HepG2 (cell line): ENCODE data around the gene PRUNE1. TPM values are rescaled to one million over a fixed set of nuclear protein-coding genes. Genes with fewer than 3 reads are reported as not detected.

Experiments used
- BRCA1 ChIP-seq: sonication (generic); formaldehyde crosslinking; IDR thresholded peaks from 2 replicates; pipeline ENCODE4 v1.4.0; 2020; ENCODE audit warnings: missing genetic modification reagents
- CREB1 ChIP-seq, 2 experiments: fragments of 450-650 bp in 1 of 2; IDR thresholded peaks; 2 replicates each; pipeline ENCODE4 v1.6.1; 2016 to 2017; ENCODE audit warnings: control low read depth in 1 of 2, mild to moderate bottlenecking in 1 of 2, missing compliant biosample characterization in 1 of 2, missing genetic modification characterization in 1 of 2
- IKZF4 ChIP-seq: sonication (generic); formaldehyde crosslinking; IDR thresholded peaks from 2 replicates; pipeline ENCODE4 v1.5.1; 2020; ENCODE audit warnings: borderline replicate concordance, mild to moderate bottlenecking, low read depth, missing genetic modification reagents; ENCODE audit errors: not compliant biosample characterization
- MED1 ChIP-seq: sonication (generic); formaldehyde crosslinking; IDR thresholded peaks from 2 replicates; pipeline ENCODE4 v1.4.0; 2020; ENCODE audit warnings: missing genetic modification reagents
- MYC ChIP-seq: sonication (generic); formaldehyde crosslinking; IDR thresholded peaks from 2 replicates; pipeline ENCODE4 v1.9.0; 2021; ENCODE audit warnings: missing genetic modification reagents, borderline replicate concordance
- NFE2 ChIP-seq: sonication (generic); formaldehyde crosslinking; IDR thresholded peaks from 2 replicates; pipeline ENCODE4 v1.4.0; 2020; ENCODE audit warnings: missing genetic modification reagents
- RCOR2 ChIP-seq: IDR thresholded peaks from 2 replicates; pipeline ENCODE4 v1.6.1; 2016; ENCODE audit warnings: missing biosample characterization, missing genetic modification reagents
- RFXAP ChIP-seq: sonication (generic); formaldehyde crosslinking; IDR thresholded peaks from 2 replicates; pipeline ENCODE4 v1.4.0; 2020; ENCODE audit warnings: missing genetic modification reagents, borderline replicate concordance
- SAFB2 ChIP-seq: sonication (generic); formaldehyde crosslinking; IDR thresholded peaks from 2 replicates; pipeline ENCODE4 v1.5.1; 2020; ENCODE audit warnings: missing genetic modification reagents, low read depth, mild to moderate bottlenecking, borderline replicate concordance
- ZBTB3 ChIP-seq: sonication (generic); formaldehyde crosslinking; IDR thresholded peaks from 2 replicates; pipeline ENCODE4 v1.4.0; 2020; ENCODE audit warnings: low read depth, mild to moderate bottlenecking, moderate library complexity, missing genetic modification reagents, borderline replicate concordance
- ZNF274 ChIP-seq: sonication (generic); formaldehyde crosslinking; IDR thresholded peaks from 2 replicates; pipeline ENCODE4 v1.5.1; 2020; ENCODE audit warnings: mild to moderate bottlenecking, missing genetic modification reagents
- ZNF678 ChIP-seq: sonication (generic); formaldehyde crosslinking; IDR thresholded peaks from 2 replicates; pipeline ENCODE4 v1.4.0; 2020; ENCODE audit warnings: mild to moderate bottlenecking, missing genetic modification reagents
- ZNF703 ChIP-seq: sonication (generic); formaldehyde crosslinking; IDR thresholded peaks from 2 replicates; pipeline ENCODE4 v1.5.1; 2020; ENCODE audit warnings: missing genetic modification reagents, mild to moderate bottlenecking, moderate library complexity, borderline replicate concordance
- ZSCAN12 ChIP-seq: sonication (generic); formaldehyde crosslinking; IDR thresholded peaks from 2 replicates; pipeline ENCODE4 v1.9.0; 2021; ENCODE audit warnings: mild to moderate bottlenecking, missing genetic modification reagents
- ZSCAN29 ChIP-seq: sonication (generic); formaldehyde crosslinking; conservative IDR thresholded peaks from 2 replicates; pipeline ENCODE4 v1.4.0; 2020; ENCODE audit warnings: mild to moderate bottlenecking, missing genetic modification reagents
- polyA plus RNA-seq, 8 experiments: library from polyadenylated mRNA; depleted of rRNA in 3 of 8; stranded (reverse) in 7 of 8; unstranded in 1 of 8; fragments of >200 nt; fragmentation: Illumina TruSeq in 4 of 8; extraction: Trizol in 4 of 8; gene quantifications; 2 replicates each; pipeline versions ENCODE4 v1.2.1 to v1.2.3, GENCODE V29; 2011 to 2016; ENCODE audit warnings: low read depth in 4 of 8, missing spikeins in 1 of 8, mixed read lengths in 1 of 8; ENCODE audit not compliant: insufficient read depth in 1 of 8
- total RNA-seq, 5 experiments: library from RNA; depleted of rRNA; stranded (reverse); fragments of >200 nt; fragmentation: Illumina TruSeq; extraction: Trizol; gene quantifications; 2 replicates each; pipeline ENCODE4 v1.2.3, GENCODE V29; 2016; ENCODE audit warnings: low read depth in 1 of 5
- TF ChIP-seq, protein P1 (sequence below): sonication (generic); formaldehyde crosslinking; IDR thresholded peaks from 2 replicates; pipeline ENCODE4 v1.4.0; 2020; ENCODE audit warnings: missing genetic modification reagents
- TF ChIP-seq, protein P2 (sequence below): sonication (generic); formaldehyde crosslinking; IDR thresholded peaks from 2 replicates; pipeline ENCODE4 v1.4.0; 2020; ENCODE audit warnings: missing genetic modification reagents, borderline replicate concordance
- TF ChIP-seq, protein P3 (sequence below): sonication (generic); formaldehyde crosslinking; conservative IDR thresholded peaks from 2 replicates; pipeline ENCODE4 v1.8.0; 2022; ENCODE audit warnings: low read depth, missing genetic modification reagents
- TF ChIP-seq, protein P4 (sequence below): IDR thresholded peaks from 2 replicates; pipeline ENCODE4 v1.6.1; 2016; ENCODE audit warnings: missing genetic modification reagents, missing compliant biosample characterization
- TF ChIP-seq, protein P5 (sequence below): sonication (generic); formaldehyde crosslinking; IDR thresholded peaks from 2 replicates; pipeline ENCODE4 v1.5.1; 2020; ENCODE audit warnings: missing genetic modification reagents, mild to moderate bottlenecking, borderline replicate concordance

Gene PRUNE1
- total and polyA plus RNA-seq, 2 of the 13 experiments (the other 11 are each of a cell fraction or from before 2014, with no cell fraction given) = 19.0 to 31.9 TPM

DNA sequence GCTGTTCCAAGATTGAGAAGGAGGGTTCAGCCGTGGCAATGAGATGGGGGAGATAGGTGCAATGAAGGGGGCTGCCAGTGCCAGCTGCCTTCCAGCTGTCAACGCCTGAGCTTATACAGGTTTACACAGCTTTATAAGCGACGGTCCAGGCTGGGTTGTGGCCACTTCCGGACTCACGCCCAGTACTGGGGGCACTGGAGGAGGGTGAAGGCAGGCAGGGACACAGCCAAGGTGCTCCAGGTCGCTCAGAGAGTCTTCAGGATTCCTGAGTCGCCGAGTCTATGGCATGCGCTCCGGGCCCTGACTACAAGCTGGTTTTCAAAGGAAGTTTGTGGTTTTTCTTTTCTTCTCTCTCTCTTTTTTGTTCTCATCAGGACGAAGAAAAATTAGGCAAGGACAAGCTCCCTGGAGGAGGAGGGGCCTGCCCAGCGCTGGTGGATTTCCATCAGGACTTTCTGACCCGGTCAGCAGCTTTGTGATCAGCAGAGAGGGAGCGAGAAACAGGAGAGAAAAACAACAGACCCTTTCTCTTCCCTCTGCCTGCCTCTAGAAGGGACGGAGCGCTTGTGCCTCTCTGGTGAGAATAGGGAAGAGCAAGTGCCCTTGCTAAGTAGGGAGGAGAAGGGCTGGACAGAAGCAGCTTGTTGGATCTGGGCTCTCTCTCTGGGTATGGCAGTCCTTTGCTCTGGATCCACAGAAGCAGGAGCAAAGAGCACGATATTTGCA is 1.8 kb upstream of the PRUNE1 start, which contains the start of gene MINDY1 (continued):
- TF ChIP-seq, protein P1, sequence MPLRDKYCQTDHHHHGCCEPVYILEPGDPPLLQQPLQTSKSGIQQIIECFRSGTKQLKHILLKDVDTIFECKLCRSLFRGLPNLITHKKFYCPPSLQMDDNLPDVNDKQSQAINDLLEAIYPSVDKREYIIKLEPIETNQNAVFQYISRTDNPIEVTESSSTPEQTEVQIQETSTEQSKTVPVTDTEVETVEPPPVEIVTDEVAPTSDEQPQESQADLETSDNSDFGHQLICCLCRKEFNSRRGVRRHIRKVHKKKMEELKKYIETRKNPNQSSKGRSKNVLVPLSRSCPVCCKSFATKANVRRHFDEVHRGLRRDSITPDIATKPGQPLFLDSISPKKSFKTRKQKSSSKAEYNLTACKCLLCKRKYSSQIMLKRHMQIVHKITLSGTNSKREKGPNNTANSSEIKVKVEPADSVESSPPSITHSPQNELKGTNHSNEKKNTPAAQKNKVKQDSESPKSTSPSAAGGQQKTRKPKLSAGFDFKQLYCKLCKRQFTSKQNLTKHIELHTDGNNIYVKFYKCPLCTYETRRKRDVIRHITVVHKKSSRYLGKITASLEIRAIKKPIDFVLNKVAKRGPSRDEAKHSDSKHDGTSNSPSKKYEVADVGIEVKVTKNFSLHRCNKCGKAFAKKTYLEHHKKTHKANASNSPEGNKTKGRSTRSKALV (CRISPR knock-in tag) = no peak
- no peak for TF ChIP-seq CREB1 (IDR thresholded peaks at IDR 0.05)
- no peak for TF ChIP-seq CREB1 (CRISPR knock-in tag; IDR thresholded peaks at IDR 0.05)
- TF ChIP-seq ZBTB3 (CRISPR knock-in tag) = 0 out of 2 replicates have a peak, but pooled peaks have one; percentile 9
- no peak for TF ChIP-seq RFXAP (CRISPR knock-in tag)
- TF ChIP-seq SAFB2 (CRISPR knock-in tag) = no peak
- TF ChIP-seq, protein P2, sequence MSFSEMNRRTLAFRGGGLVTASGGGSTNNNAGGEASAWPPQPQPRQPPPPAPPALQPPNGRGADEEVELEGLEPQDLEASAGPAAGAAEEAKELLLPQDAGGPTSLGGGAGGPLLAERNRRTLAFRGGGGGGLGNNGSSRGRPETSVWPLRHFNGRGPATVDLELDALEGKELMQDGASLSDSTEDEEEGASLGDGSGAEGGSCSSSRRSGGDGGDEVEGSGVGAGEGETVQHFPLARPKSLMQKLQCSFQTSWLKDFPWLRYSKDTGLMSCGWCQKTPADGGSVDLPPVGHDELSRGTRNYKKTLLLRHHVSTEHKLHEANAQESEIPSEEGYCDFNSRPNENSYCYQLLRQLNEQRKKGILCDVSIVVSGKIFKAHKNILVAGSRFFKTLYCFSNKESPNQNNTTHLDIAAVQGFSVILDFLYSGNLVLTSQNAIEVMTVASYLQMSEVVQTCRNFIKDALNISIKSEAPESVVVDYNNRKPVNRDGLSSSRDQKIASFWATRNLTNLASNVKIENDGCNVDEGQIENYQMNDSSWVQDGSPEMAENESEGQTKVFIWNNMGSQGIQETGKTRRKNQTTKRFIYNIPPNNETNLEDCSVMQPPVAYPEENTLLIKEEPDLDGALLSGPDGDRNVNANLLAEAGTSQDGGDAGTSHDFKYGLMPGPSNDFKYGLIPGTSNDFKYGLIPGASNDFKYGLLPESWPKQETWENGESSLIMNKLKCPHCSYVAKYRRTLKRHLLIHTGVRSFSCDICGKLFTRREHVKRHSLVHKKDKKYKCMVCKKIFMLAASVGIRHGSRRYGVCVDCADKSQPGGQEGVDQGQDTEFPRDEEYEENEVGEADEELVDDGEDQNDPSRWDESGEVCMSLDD = no peak
- TF ChIP-seq, protein P3, sequence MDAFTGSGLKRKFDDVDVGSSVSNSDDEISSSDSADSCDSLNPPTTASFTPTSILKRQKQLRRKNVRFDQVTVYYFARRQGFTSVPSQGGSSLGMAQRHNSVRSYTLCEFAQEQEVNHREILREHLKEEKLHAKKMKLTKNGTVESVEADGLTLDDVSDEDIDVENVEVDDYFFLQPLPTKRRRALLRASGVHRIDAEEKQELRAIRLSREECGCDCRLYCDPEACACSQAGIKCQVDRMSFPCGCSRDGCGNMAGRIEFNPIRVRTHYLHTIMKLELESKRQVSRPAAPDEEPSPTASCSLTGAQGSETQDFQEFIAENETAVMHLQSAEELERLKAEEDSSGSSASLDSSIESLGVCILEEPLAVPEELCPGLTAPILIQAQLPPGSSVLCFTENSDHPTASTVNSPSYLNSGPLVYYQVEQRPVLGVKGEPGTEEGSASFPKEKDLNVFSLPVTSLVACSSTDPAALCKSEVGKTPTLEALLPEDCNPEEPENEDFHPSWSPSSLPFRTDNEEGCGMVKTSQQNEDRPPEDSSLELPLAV (CRISPR knock-in tag) = no peak
- TF ChIP-seq ZNF678 (CRISPR knock-in tag) = no peak
- no peak for TF ChIP-seq IKZF4 (CRISPR knock-in tag)
- TF ChIP-seq RCOR2 (CRISPR knock-in tag) = 0 out of 2 replicates have a peak, but pooled peaks have one; percentile 9
- TF ChIP-seq, protein P4, sequence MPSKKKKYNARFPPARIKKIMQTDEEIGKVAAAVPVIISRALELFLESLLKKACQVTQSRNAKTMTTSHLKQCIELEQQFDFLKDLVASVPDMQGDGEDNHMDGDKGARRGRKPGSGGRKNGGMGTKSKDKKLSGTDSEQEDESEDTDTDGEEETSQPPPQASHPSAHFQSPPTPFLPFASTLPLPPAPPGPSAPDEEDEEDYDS (CRISPR knock-in tag) = peak; percentile 51
- TF ChIP-seq ZNF274 (CRISPR knock-in tag) = peak; percentile 79; the same call in 1 of the 2 replicates
- TF ChIP-seq ZSCAN29 (CRISPR knock-in tag) = no peak
- TF ChIP-seq, protein P5, sequence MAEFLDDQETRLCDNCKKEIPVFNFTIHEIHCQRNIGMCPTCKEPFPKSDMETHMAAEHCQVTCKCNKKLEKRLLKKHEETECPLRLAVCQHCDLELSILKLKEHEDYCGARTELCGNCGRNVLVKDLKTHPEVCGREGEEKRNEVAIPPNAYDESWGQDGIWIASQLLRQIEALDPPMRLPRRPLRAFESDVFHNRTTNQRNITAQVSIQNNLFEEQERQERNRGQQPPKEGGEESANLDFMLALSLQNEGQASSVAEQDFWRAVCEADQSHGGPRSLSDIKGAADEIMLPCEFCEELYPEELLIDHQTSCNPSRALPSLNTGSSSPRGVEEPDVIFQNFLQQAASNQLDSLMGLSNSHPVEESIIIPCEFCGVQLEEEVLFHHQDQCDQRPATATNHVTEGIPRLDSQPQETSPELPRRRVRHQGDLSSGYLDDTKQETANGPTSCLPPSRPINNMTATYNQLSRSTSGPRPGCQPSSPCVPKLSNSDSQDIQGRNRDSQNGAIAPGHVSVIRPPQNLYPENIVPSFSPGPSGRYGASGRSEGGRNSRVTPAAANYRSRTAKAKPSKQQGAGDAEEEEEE = no peak
- TF ChIP-seq MYC (CRISPR knock-in tag) = peak; percentile 43; the same call in 1 of the 2 replicates
- no peak for TF ChIP-seq BRCA1
- no peak; the same call in 1 of the 2 replicates for TF ChIP-seq ZSCAN12 (CRISPR knock-in tag)
- TF ChIP-seq MED1 (CRISPR knock-in tag) = peak; percentile 32; the same call in 1 of the 2 replicates
- TF ChIP-seq ZNF703 (CRISPR knock-in tag) = no peak
- no peak for TF ChIP-seq NFE2
